Kidney epithelial cell (primary cell): Measurements from ENCODE around the gene UBTFL1. TPM values are rescaled to one million over a fixed set of nuclear protein-coding genes. Genes with fewer than 3 reads are reported as not detected.
"Not testable (repeated sequence)": the region's sequence is repeated elsewhere in the genome, so short reads cannot be mapped to it uniquely, and the experiment has no call there.

ENCODE experiments used
- DNase-seq: peaks from one replicate; pipeline ENCODE4 v3.0.0-alpha.2; 2010; ENCODE audit warnings: low read depth
- H3K27me3 ChIP-seq: 2 replicates; pipeline ENCODE4 v1.6.0; 2011; ENCODE audit warnings: low read length; ENCODE audit not compliant: control insufficient read depth, insufficient read depth
- H3K36me3 ChIP-seq: 2 replicates; pipeline ENCODE4 v1.5.1; 2011; ENCODE audit warnings: low read length; ENCODE audit not compliant: control insufficient read depth, insufficient read depth
- H3K4me3 ChIP-seq: 2 replicates; pipeline ENCODE4 v1.5.1; 2011; ENCODE audit warnings: low read depth, mild to moderate bottlenecking, control low read depth, low read length
- total RNA-seq: library from RNA; depleted of rRNA; stranded (reverse); fragments of >200 nt; gene quantifications from 2 replicates; pipeline ENCODE4 v1.2.3, GENCODE V29; 2015
- TF ChIP-seq, protein P1 (sequence below): IDR thresholded peaks from 2 replicates; pipeline ENCODE4 v1.5.1; 2011; ENCODE audit warnings: mild to moderate bottlenecking, moderate library complexity, low read length, control low read depth, inconsistent platforms; ENCODE audit not compliant: insufficient read depth, poor library complexity, severe bottlenecking

The UBTFL1 gene, protein sequence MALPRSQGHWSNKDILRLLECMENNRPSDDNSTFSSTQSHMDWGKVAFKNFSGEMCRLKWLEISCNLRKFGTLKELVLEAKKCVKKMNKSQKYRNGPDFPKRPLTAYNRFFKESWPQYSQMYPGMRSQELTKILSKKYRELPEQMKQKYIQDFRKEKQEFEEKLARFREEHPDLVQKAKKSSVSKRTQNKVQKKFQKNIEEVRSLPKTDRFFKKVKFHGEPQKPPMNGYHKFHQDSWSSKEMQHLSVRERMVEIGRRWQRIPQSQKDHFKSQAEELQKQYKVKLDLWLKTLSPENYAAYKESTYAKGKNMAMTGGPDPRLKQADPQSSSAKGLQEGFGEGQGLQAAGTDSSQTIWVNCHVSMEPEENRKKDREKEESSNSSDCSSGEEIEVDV
- not detected in 2 replicates for total RNA-seq

DNA sequence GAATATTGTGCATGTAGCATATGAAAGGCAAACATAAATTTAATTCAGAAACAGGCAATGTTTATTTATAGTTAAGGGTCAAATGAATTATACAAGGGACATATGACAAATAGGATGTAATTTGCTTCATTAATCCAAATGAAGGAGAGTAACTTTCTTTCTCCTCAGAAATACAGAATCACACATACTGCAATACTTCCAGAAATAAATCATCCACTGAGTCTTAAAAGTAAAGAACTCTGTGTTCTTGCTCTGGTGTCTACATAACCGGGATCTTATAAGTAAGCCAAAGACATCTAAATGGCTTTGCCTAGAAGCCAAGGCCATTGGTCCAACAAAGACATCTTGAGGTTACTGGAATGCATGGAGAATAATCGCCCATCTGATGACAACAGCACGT, at the start of gene UBTFL1:
UBTFL1 (plus strand) TSS at position 301 of the 400 bp plus-strand sequence; CDS start at position 301, 0 bp downstream.
- H3K4me3 ChIP-seq, H3K27me3 ChIP-seq, DNase-seq, H3K36me3 ChIP-seq: not testable (repeated sequence)

DNA sequence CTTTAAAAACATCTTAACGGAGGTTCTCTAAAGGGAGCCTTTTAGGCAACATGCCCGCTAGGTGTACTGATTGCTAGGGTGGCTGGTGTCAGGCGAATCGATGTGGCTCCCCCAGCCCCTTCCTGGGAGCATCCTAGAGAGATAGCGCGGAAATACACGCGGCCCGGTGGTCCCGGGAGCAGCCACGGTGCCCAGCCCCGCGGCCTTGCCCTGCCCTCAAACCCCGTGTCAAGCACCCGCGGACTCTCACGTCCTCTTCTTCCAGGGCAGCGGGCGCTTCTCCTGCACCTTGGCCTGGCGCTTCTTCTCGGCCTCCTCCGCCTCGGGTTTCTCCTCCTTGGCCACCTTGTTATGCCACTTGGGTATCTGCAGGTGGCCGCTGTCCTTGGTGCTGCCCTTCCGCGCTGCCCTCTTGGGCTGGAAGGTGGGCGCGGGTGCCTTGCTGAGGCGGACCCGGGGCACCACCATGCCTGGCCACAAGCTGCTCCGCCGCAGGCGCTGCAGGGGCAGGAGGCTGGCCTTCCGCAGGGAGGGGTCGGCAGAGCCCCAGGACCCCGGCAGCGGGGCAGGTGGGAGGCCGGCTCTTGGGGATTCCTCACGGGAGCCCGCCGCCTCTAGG, 34.0 kb upstream of the UBTFL1 start:
- not testable (repeated sequence) for H3K4me3 ChIP-seq, H3K27me3 ChIP-seq, DNase-seq, H3K36me3 ChIP-seq

GRCh38 chr11:90052311-90052710, 33.4 kb upstream of the UBTFL1 start:
- DNase-seq, H3K27me3 ChIP-seq, H3K36me3 ChIP-seq, H3K4me3 ChIP-seq: not testable (repeated sequence)

DNA sequence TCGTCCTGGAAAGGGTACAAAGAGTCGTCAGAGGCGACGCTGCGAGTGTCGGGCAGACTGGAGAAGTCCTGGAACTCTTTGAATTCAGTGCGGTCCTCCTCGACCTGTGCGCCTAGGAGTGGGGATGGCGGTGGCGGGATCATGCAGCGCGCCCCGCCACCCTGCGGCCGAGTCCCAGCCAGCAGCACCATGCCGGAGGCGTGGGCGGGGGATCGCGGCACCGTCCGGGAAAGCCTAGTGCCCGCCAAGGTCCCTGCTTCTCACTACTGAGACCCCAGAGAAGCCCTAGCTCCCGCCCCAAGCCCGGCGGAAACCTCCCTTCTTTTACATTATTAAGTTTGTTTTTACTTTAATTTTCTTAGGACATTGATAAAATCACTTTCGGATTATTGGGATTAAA, 32.2 kb upstream of the UBTFL1 start:
- H3K36me3 ChIP-seq, H3K27me3 ChIP-seq, H3K4me3 ChIP-seq, DNase-seq: not testable (repeated sequence)

- not testable (repeated sequence) for DNase-seq, H3K36me3 ChIP-seq, H3K4me3 ChIP-seq, H3K27me3 ChIP-seq
Measured at GRCh38 chr11:90088731-90089130, 3.0 kb downstream of the UBTFL1 start.

GRCh38 chr11:90095230-90095924, 9.6 kb downstream of the UBTFL1 start:
- not testable (repeated sequence) for H3K27me3 ChIP-seq, H3K4me3 ChIP-seq, H3K36me3 ChIP-seq, DNase-seq

GRCh38 chr11:90098261-90098660, 12.5 kb downstream of the UBTFL1 start:
- H3K27me3 ChIP-seq, DNase-seq, H3K36me3 ChIP-seq, H3K4me3 ChIP-seq: not testable (repeated sequence)

GRCh38 chr11:90100431-90100830, 14.7 kb downstream of the UBTFL1 start:
- TF ChIP-seq, protein P1, sequence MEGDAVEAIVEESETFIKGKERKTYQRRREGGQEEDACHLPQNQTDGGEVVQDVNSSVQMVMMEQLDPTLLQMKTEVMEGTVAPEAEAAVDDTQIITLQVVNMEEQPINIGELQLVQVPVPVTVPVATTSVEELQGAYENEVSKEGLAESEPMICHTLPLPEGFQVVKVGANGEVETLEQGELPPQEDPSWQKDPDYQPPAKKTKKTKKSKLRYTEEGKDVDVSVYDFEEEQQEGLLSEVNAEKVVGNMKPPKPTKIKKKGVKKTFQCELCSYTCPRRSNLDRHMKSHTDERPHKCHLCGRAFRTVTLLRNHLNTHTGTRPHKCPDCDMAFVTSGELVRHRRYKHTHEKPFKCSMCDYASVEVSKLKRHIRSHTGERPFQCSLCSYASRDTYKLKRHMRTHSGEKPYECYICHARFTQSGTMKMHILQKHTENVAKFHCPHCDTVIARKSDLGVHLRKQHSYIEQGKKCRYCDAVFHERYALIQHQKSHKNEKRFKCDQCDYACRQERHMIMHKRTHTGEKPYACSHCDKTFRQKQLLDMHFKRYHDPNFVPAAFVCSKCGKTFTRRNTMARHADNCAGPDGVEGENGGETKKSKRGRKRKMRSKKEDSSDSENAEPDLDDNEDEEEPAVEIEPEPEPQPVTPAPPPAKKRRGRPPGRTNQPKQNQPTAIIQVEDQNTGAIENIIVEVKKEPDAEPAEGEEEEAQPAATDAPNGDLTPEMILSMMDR: no peak
- H3K36me3 ChIP-seq: no peaks in the 10 kb centered on the region
- H3K4me3 ChIP-seq: no peak overlapping the region
- no peak for DNase-seq
- H3K27me3 ChIP-seq: no peaks in the 10 kb centered on the region

- TF ChIP-seq, protein P1: peak; percentile 16
- Histone ChIP-seq H3K4me3 (no peak overlapping the region), H3K36me3 (no peaks in the 10 kb centered on the region), H3K27me3 (no peaks in the 10 kb centered on the region)
- DNase-seq: no peak
Measured at GRCh38 chr11:90113541-90113940, 27.8 kb downstream of the UBTFL1 start.
